ENCODE measurements around the gene SERINC5. TPM values are rescaled to one million over a fixed set of nuclear protein-coding genes. Genes with fewer than 3 reads are reported as not detected.

SERINC5 gene
- 16.7 and 19.2 TPM in 2 replicates for total RNA-seq

DNA sequence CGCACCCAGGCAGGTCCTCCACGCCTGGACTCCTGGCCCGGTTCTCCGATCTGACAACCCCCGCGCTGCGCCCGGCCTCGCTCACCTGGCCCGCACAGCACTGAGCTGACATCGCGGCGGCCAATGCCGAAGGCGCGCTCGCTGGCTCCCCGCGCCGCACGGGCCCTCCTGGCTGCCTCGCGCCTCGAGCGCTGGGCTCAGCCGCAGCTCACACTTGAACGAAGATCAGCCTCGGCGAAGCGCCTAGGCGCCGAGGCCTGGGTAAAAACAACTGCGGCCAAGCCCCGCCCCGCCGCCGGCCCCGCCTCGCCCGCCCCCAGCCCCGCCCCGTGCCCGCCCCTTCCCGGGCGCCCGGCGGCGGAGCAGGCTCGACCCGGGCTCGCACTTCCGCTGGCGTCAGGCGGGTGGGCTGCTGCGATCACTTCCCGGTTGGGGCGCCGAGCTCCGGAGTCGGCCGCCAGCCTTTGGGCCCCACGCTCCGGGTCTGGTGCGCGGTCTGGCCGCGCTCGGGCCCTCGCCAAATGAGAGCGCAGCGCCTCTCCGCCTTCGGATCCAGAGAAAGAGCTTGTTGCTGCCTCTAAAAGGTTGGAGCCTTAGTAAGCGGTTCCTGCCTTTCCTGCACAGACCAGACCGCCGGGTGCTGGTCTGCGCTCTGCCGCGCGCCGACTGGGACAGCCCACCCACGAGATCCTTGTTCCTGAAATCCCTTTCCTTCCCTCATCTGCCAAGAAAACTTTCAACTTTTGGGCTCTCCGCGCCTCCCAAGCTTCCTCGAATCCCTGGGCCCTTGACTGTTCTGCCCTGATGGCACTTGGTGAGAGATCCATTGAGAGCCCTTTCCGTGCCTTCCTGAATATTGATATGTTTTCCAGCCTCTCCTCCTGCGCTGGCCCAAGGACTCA is at the start of gene SERINC5:
TSS of gene SERINC5 (minus strand) at position 238 of the 902 bp plus-strand sequence. CDS start at position 112, 126 bp downstream.

Other genes with a start within 250 kb of the SERINC5 start
- gene THBS4, start 220.7 kb downstream of the SERINC5 start, total RNA-seq, result 0.79 and 0.98 TPM in 2 replicates
- not detected in 2 replicates for gene SPZ1, start 64.0 kb upstream of the SERINC5 start, total RNA-seq
- gene ZFYVE16, start 152.0 kb upstream of the SERINC5 start, total RNA-seq, result 21.2 and 21.8 TPM in 2 replicates
- 5.1 and 5.6 TPM in 2 replicates for gene FAM151B, start 232.1 kb upstream of the SERINC5 start, total RNA-seq